HUES48 (cell line): ENCODE results near the gene FKBP11.

ENCODE experiments used
- H3K27ac ChIP-seq: one replicate; pipeline ENCODE4 v1.7.0; 2013; ENCODE audit warnings: low read depth, low read length, inconsistent platforms
- H3K27me3 ChIP-seq: 2 replicates; pipeline ENCODE4 v1.6.1; 2013; ENCODE audit warnings: mild to moderate bottlenecking, low read length; ENCODE audit not compliant: control insufficient read depth, insufficient read depth
- H3K36me3 ChIP-seq: 2 replicates; pipeline ENCODE4 v1.6.1; 2013; ENCODE audit warnings: low read length; ENCODE audit not compliant: control insufficient read depth, insufficient read depth
- H3K4me1 ChIP-seq: 2 replicates; pipeline ENCODE4 v1.6.1; 2013; ENCODE audit warnings: mild to moderate bottlenecking, low read length; ENCODE audit not compliant: control insufficient read depth, insufficient read depth
- H3K4me3 ChIP-seq: 2 replicates; pipeline ENCODE4 v1.5.1; 2013; ENCODE audit warnings: mild to moderate bottlenecking, low read depth, low read length
- H3K9ac ChIP-seq: 2 replicates; pipeline ENCODE4 v1.6.1; 2013; ENCODE audit warnings: mild to moderate bottlenecking, low read depth, low read length, moderate library complexity
- H3K9me3 ChIP-seq: 2 replicates; pipeline ENCODE4 v1.6.1; 2013; ENCODE audit warnings: low read length; ENCODE audit not compliant: control insufficient read depth, insufficient read depth

FKBP11 gene

GRCh38 chr12:48967991-48968390 lies 42.7 kb upstream of the FKBP11 start:
- no peaks in the 10 kb centered on the region for H3K9me3 ChIP-seq
- H3K4me1 ChIP-seq: peaks cover 60% of the 10 kb centered on the region
- H3K4me3 ChIP-seq: 0 out of 2 replicates have a peak overlapping the region, but pooled peaks have one; percentile 3
- H3K9ac ChIP-seq: no peak overlapping the region
- H3K36me3 ChIP-seq: no peaks in the 10 kb centered on the region
- H3K27ac ChIP-seq: peak overlapping the region; percentile 85
- H3K27me3 ChIP-seq: peaks cover 66% of the 10 kb centered on the region

- no peak overlapping the region for H3K9ac ChIP-seq
- H3K27me3 ChIP-seq: peaks cover 52% of the 10 kb centered on the region
- H3K4me3 ChIP-seq: no peak overlapping the region
- H3K9me3 ChIP-seq: no peaks in the 10 kb centered on the region
- H3K27ac ChIP-seq: no peak overlapping the region
- H3K4me1 ChIP-seq: peaks cover 54% of the 10 kb centered on the region
- H3K36me3 ChIP-seq: no peaks in the 10 kb centered on the region
Observed at GRCh38 chr12:48966177-48966895, 41.0 kb upstream of the FKBP11 start.

GRCh38 chr12:48965298-48965838 lies 40.1 kb upstream of the FKBP11 start:
- peaks cover 44% of the 10 kb centered on the region for H3K4me1 ChIP-seq
- H3K4me3 ChIP-seq: peak overlapping the region; percentile 25
- H3K27me3 ChIP-seq: peaks cover 42% of the 10 kb centered on the region
- peak overlapping the region; percentile 88 for H3K27ac ChIP-seq
- no peak overlapping the region for H3K9ac ChIP-seq
- H3K36me3 ChIP-seq: no peaks in the 10 kb centered on the region
- H3K9me3 ChIP-seq: no peaks in the 10 kb centered on the region

- H3K9ac ChIP-seq: no peak overlapping the region
- peaks cover 12% of the 10 kb centered on the region for H3K27me3 ChIP-seq
- H3K9me3 ChIP-seq: no peaks in the 10 kb centered on the region
- H3K4me1 ChIP-seq: peaks cover 24% of the 10 kb centered on the region
- H3K27ac ChIP-seq: no peak overlapping the region
- H3K36me3 ChIP-seq: no peaks in the 10 kb centered on the region
- H3K4me3 ChIP-seq: no peak overlapping the region
Observed at GRCh38 chr12:48961801-48962200, 36.5 kb upstream of the FKBP11 start.

GRCh38 chr12:48961331-48961730 lies 36.0 kb upstream of the FKBP11 start:
- Histone ChIP-seq H3K9ac (no peak overlapping the region), H3K27ac (no peak overlapping the region), H3K27me3 (peaks cover 8% of the 10 kb centered on the region), H3K36me3 (no peaks in the 10 kb centered on the region), H3K4me1 (peaks cover 24% of the 10 kb centered on the region), H3K9me3 (no peaks in the 10 kb centered on the region), H3K4me3 (no peak overlapping the region)

- no peaks in the 10 kb centered on the region for H3K9me3 ChIP-seq
- peaks cover 20% of the 10 kb centered on the region for H3K4me1 ChIP-seq
- no peaks in the 10 kb centered on the region; the same call in 1 of the 2 replicates for H3K36me3 ChIP-seq
- no peak overlapping the region for H3K27ac ChIP-seq
- H3K9ac ChIP-seq: no peak overlapping the region
- H3K27me3 ChIP-seq: peaks cover 3% of the 10 kb centered on the region
- no peak overlapping the region for H3K4me3 ChIP-seq
Observed at GRCh38 chr12:48960834-48961233, 35.5 kb upstream of the FKBP11 start.

GRCh38 chr12:48958049-48958388 lies 32.7 kb upstream of the FKBP11 start:
- Histone ChIP-seq H3K27me3 (peaks cover 3% of the 10 kb centered on the region; the same call in 1 of the 2 replicates), H3K27ac (peak overlapping the region; percentile 77), H3K4me3 (peak overlapping the region; percentile 91), H3K36me3 (peaks cover 26% of the 10 kb centered on the region), H3K4me1 (peaks cover 13% of the 10 kb centered on the region), H3K9ac (no peak overlapping the region), H3K9me3 (no peaks in the 10 kb centered on the region)

GRCh38 chr12:48957141-48958048 lies 32.1 kb upstream of the FKBP11 start, which contains the start of gene ARF3:
TSS of gene ARF3 (minus strand) at chr12:48957487. CDS start at chr12:48941095, 16,392 bp downstream.
- Histone ChIP-seq H3K36me3 (peaks cover 32% of the 10 kb centered on the region), H3K27ac (peak within 1 kb of the TSS; percentile 96), H3K9me3 (no peaks in the 10 kb centered on the region), H3K9ac (peak within 1 kb of the TSS; percentile 82), H3K4me1 (peaks cover 13% of the 10 kb centered on the region), H3K27me3 (peaks cover 1% of the 10 kb centered on the region; the same call in 1 of the 2 replicates), H3K4me3 (peak within 1 kb of the TSS; percentile 91)

GRCh38 chr12:48956279-48957140 lies 31.2 kb upstream of the FKBP11 start:
- no peaks in the 10 kb centered on the region for H3K27me3 ChIP-seq
- peak overlapping the region; percentile 82 for H3K9ac ChIP-seq
- peaks cover 39% of the 10 kb centered on the region for H3K36me3 ChIP-seq
- H3K27ac ChIP-seq: peak overlapping the region; percentile 96
- H3K4me1 ChIP-seq: peaks cover 13% of the 10 kb centered on the region
- no peaks in the 10 kb centered on the region for H3K9me3 ChIP-seq
- H3K4me3 ChIP-seq: peak overlapping the region; percentile 91

GRCh38 chr12:48954841-48955501 lies 29.7 kb upstream of the FKBP11 start:
- Histone ChIP-seq H3K9me3 (no peaks in the 10 kb centered on the region), H3K9ac (no peak overlapping the region), H3K4me1 (peaks cover 13% of the 10 kb centered on the region), H3K36me3 (peaks cover 42% of the 10 kb centered on the region), H3K4me3 (peak overlapping the region; percentile 91; the same call in 1 of the 2 replicates), H3K27ac (no peak overlapping the region), H3K27me3 (no peaks in the 10 kb centered on the region)
